Cardiac fibroblast (primary cell): ENCODE measurements around the gene PDSS1.

Experiments used
- DNase-seq, 2 donors: peaks; one replicate each; pipeline versions ENCODE4 v3.0.0 to v3.0.0-alpha.2; 2010; ENCODE audit warnings: low read depth in 2 of 2
- H3K4me3 ChIP-seq, 2 donors: replicated peaks in 1 of 2; 1 replicate in 1 of 2; 2 replicates in 1 of 2; pipeline ENCODE4 v1.5.1; 2011; ENCODE audit warnings: low read depth in 2 of 2, low read length in 2 of 2, mild to moderate bottlenecking in 2 of 2, moderate library complexity in 1 of 2
- TF ChIP-seq, protein P1 (sequence below): IDR thresholded peaks from one replicate; pipeline ENCODE4 v1.5.1; 2011; ENCODE audit warnings: low read depth, mild to moderate bottlenecking, low read length, inconsistent platforms

Gene PDSS1

DNA sequence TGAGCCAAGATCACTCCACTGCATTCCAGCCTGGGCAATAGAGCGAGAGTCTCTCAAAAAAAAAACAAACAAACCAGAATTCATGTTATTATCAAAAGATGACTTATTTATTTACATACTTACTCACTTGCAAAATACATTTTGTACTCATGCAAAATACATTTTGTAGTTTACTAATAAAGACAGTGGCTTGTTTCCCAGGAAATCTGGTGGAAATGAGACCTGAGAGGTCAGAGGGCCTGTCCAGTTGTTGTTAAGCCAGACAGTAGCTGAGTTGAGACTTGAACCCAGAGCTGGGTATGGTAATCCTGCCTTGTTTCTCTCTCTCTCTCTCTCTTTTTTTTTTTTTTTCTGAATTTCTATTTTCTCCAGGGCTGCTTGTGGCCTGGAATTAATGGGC is 29.5 kb downstream of the PDSS1 start:
- peak in 1 of 2 donors; percentile 51 for DNase-seq
- no peak overlapping the region for H3K4me3 ChIP-seq
- TF ChIP-seq, protein P1, sequence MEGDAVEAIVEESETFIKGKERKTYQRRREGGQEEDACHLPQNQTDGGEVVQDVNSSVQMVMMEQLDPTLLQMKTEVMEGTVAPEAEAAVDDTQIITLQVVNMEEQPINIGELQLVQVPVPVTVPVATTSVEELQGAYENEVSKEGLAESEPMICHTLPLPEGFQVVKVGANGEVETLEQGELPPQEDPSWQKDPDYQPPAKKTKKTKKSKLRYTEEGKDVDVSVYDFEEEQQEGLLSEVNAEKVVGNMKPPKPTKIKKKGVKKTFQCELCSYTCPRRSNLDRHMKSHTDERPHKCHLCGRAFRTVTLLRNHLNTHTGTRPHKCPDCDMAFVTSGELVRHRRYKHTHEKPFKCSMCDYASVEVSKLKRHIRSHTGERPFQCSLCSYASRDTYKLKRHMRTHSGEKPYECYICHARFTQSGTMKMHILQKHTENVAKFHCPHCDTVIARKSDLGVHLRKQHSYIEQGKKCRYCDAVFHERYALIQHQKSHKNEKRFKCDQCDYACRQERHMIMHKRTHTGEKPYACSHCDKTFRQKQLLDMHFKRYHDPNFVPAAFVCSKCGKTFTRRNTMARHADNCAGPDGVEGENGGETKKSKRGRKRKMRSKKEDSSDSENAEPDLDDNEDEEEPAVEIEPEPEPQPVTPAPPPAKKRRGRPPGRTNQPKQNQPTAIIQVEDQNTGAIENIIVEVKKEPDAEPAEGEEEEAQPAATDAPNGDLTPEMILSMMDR: no peak

DNA sequence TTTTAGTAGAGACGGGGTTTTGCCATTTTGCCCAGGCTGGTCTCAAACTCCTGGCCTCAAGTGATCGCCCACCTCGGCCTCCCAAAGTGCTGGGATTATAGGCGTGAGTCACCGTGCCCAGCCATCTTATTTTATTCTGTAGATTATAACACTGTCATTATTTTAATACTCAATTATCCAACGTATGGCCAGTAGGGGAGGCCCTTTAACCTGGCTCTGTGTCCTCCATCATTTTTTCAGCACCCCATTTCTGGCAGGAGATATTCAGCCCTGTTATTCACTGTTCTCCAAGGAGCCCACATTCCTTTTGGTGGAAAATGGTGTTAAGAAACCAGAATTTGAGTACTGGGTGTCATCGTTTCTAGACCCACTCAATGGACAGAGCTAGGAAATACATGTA is 31.5 kb downstream of the PDSS1 start:
- no peak overlapping the region for H3K4me3 ChIP-seq
- DNase-seq: no peak
- TF ChIP-seq, protein P1: peak; percentile 6

DNA sequence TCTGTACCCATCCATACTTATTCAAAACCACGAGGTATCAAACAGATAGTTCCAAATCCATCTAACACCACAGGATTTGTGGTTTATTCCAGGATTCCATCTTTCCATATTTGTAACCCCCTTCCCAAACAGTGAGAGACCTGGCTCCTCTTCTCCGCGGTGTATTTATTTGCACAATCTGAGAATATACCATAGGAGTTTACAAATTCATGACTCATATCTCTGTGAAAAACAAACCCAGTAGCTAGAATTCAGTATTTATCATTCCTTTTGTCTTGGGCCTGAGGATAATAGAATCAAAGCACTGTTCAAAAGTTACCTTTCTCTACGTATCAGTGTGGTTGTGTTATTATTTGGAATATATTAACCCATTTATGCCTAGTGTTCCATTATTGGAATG is 31.9 kb downstream of the PDSS1 start:
- TF ChIP-seq, protein P1: no peak
- no peak overlapping the region for H3K4me3 ChIP-seq
- DNase-seq: no peak

DNA sequence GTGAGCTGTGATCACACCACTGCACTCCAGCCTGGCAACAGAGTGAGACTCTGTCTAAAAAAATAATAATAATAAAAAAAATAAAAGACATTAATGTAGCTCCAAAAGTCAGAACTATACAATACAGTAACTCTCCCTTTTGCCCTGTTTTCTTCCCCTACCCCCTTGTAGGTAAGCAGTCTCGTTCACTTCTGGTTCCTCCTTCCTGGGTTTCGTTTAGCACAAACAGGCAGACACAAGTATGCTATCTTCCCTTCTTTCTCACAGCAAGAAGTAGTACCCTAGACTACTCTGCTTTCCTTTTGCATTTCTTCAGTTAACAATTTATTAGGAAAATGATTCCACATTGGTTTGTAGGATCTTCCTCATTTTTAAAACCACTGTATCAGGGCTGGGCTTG is 33.1 kb downstream of the PDSS1 start:
- H3K4me3 ChIP-seq: no peak overlapping the region
- DNase-seq: no peak
- TF ChIP-seq, protein P1: no peak

DNA sequence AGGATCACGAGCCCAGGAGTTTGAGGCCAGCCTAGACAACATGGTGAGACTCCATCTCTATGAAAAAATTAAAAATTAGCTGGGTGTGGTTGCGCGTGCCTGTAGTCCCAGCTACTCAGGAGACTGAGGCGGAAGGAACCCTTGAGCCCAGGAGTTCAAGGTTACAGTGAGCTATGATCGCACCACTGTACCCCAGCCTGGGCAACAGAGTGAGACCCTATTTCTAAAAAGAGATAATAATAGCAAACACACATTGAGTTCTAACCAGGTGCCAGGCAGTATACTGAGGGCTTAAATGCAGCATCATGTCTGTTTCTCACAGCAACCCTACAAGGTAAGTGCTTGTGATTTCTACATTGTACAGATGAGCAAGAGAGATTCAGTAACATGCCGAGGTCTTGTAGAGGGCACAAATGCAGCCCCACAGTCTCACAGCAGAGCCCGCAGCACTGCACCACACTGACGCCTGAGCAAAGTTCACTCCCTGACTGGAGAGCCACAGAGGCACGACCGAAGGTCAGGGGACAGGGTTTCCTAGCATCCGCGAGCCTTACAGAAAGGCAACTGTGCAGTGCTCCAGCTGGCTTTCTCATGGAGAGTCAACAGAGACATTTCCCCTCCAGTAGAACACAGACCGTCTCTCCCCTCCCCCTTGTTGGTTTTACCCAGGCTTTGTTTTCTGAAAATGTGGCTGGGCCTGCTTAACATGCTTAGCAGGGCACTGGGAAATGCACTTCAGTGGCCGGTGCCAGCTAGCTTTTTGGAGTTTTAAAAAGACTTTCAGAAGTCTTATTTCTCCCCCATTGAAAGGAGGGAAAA is 36.5 kb downstream of the PDSS1 start:
- DNase-seq: no peak
- TF ChIP-seq, protein P1: no peak
- H3K4me3 ChIP-seq: no peak overlapping the region

DNA sequence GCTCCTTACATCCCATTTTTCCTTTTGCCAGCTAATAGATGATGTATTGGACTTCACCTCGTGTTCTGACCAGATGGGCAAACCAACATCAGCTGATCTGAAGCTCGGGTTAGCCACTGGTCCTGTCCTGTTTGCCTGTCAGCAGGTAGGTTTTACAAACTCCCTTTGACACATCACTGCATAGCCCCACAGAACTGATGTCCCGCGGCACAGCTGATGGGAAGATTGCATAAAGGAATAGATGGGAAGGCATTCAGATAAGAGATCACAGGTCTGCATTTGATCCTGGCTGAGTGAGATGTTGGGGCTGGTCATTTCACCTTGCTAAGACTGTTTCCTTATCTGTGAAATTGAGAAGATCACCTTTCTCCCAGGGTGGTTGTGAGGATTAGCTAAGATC is 37.9 kb downstream of the PDSS1 start:
- TF ChIP-seq, protein P1: no peak
- H3K4me3 ChIP-seq: no peak overlapping the region
- DNase-seq: no peak
